HEK293 (cell line): ENCODE measurements around the gene SESN2.

Source experiments
- BCL6B ChIP-seq: fragments of 450-650 bp; formaldehyde crosslinking; IDR thresholded peaks from 2 replicates; pipeline ENCODE4 v1.5.1; 2017; ENCODE audit warnings: missing biosample characterization, missing genetic modification characterization
- EGR2 ChIP-seq: fragments of 450-650 bp; formaldehyde crosslinking; IDR thresholded peaks from 2 replicates; pipeline ENCODE4 v1.5.1; 2016; ENCODE audit warnings: low read depth, missing biosample characterization, missing genetic modification characterization
- GLI4 ChIP-seq: fragments of 450-650 bp; formaldehyde crosslinking; IDR thresholded peaks from 2 replicates; pipeline ENCODE4 v1.5.1; 2016; ENCODE audit warnings: missing biosample characterization, missing genetic modification characterization
- GLIS2 ChIP-seq: fragments of 450-650 bp; formaldehyde crosslinking; IDR thresholded peaks from 2 replicates; pipeline ENCODE4 v1.5.1; 2016; ENCODE audit warnings: missing biosample characterization, missing genetic modification characterization
- KLF10 ChIP-seq: fragments of 450-650 bp; IDR thresholded peaks from 2 replicates; pipeline ENCODE4 v1.5.1; 2018; ENCODE audit warnings: missing biosample characterization, mild to moderate bottlenecking, missing genetic modification characterization
- PATZ1 ChIP-seq: fragments of 450-650 bp; formaldehyde crosslinking; IDR thresholded peaks from 2 replicates; pipeline ENCODE4 v1.5.1; 2016; ENCODE audit warnings: missing biosample characterization, missing genetic modification characterization
- SCRT2 ChIP-seq: fragments of 450-650 bp; formaldehyde crosslinking; IDR thresholded peaks from 2 replicates; pipeline ENCODE4 v1.5.1; 2016; ENCODE audit warnings: missing biosample characterization, missing genetic modification characterization
- ZNF16 ChIP-seq: fragments of 450-650 bp; formaldehyde crosslinking; IDR thresholded peaks from 2 replicates; pipeline ENCODE4 v1.5.1; 2016; ENCODE audit warnings: low read depth, missing biosample characterization, missing genetic modification characterization
- ZNF174 ChIP-seq: fragments of 450-650 bp; formaldehyde crosslinking; IDR thresholded peaks from 2 replicates; pipeline ENCODE4 v1.5.0; 2017; ENCODE audit warnings: missing biosample characterization, mild to moderate bottlenecking, missing genetic modification characterization
- ZNF19 ChIP-seq: fragments of 450-650 bp; formaldehyde crosslinking; IDR thresholded peaks from 2 replicates; pipeline ENCODE4; 2016; ENCODE audit warnings: missing biosample characterization, missing genetic modification characterization, low read depth
- ZNF302 ChIP-seq: fragments of 450-650 bp; formaldehyde crosslinking; IDR thresholded peaks from 2 replicates; pipeline ENCODE4 v1.5.1; 2016; ENCODE audit warnings: missing biosample characterization, missing genetic modification characterization, low read depth
- ZNF530 ChIP-seq: fragments of 450-650 bp; formaldehyde crosslinking; IDR thresholded peaks from 2 replicates; pipeline ENCODE4 v1.5.1; 2016; ENCODE audit warnings: low read depth, missing biosample characterization, missing genetic modification characterization
- ZNF548 ChIP-seq: fragments of 450-650 bp; formaldehyde crosslinking; IDR thresholded peaks from 2 replicates; pipeline ENCODE4 v1.5.1; 2016; ENCODE audit warnings: missing biosample characterization, missing genetic modification characterization
- ZNF560 ChIP-seq: fragments of 450-650 bp; formaldehyde crosslinking; IDR thresholded peaks from 2 replicates; pipeline ENCODE4 v1.5.1; 2017; ENCODE audit warnings: missing biosample characterization, missing genetic modification characterization, borderline replicate concordance
- ZNF561 ChIP-seq: fragments of 450-650 bp; IDR thresholded peaks from 2 replicates; pipeline ENCODE4 v1.5.1; 2018; ENCODE audit warnings: missing biosample characterization, missing genetic modification characterization, borderline replicate concordance
- ZNF610 ChIP-seq: fragments of 450-650 bp; formaldehyde crosslinking; IDR thresholded peaks from 2 replicates; pipeline ENCODE4 v1.5.1; 2016; ENCODE audit warnings: missing biosample characterization, missing genetic modification characterization, borderline replicate concordance
- ZNF621 ChIP-seq: fragments of 450-650 bp; formaldehyde crosslinking; IDR thresholded peaks from 2 replicates; pipeline ENCODE4 v1.5.1; 2017; ENCODE audit warnings: missing biosample characterization, missing genetic modification characterization
- ZNF626 ChIP-seq: fragments of 450-650 bp; sonication (Bioruptor Pico); formaldehyde crosslinking; IDR thresholded peaks from 2 replicates; pipeline ENCODE4 v1.5.1; 2018; ENCODE audit warnings: missing biosample characterization, missing genetic modification characterization, inconsistent platforms
- ZNF629 ChIP-seq: fragments of 450-650 bp; formaldehyde crosslinking; IDR thresholded peaks from 2 replicates; pipeline ENCODE4 v1.5.1; 2017; ENCODE audit warnings: missing biosample characterization, missing genetic modification characterization
- ZNF670 ChIP-seq: fragments of 450-650 bp; formaldehyde crosslinking; IDR thresholded peaks from 2 replicates; pipeline ENCODE4 v1.5.1; 2016; ENCODE audit warnings: missing biosample characterization, missing genetic modification characterization, low read depth
- ZNF677 ChIP-seq: fragments of 450-650 bp; IDR thresholded peaks from 2 replicates; pipeline ENCODE4 v1.5.0; 2018; ENCODE audit warnings: missing biosample characterization, mild to moderate bottlenecking, missing genetic modification characterization, moderate library complexity
- ZNF843 ChIP-seq: fragments of 450-650 bp; formaldehyde crosslinking; IDR thresholded peaks from 2 replicates; pipeline ENCODE4 v1.5.1; 2016; ENCODE audit warnings: missing biosample characterization, missing genetic modification characterization
- TF ChIP-seq, protein P1 (sequence below): fragments of 450-650 bp; formaldehyde crosslinking; IDR thresholded peaks from 2 replicates; pipeline ENCODE4 v1.5.0; 2017; ENCODE audit warnings: missing biosample characterization, missing genetic modification characterization, borderline replicate concordance
- TF ChIP-seq, protein P2 (sequence below): fragments of 450-650 bp; formaldehyde crosslinking; IDR thresholded peaks from 2 replicates; pipeline ENCODE4 v1.5.1; 2016; ENCODE audit warnings: missing biosample characterization, missing genetic modification characterization, borderline replicate concordance
- TF ChIP-seq, protein P3 (sequence below): fragments of 450-650 bp; formaldehyde crosslinking; optimal IDR thresholded peaks from 2 replicates; pipeline ENCODE3; 2016; ENCODE audit warnings: missing biosample characterization, mild to moderate bottlenecking, missing genetic modification characterization
- TF ChIP-seq, protein P4 (sequence below): fragments of 450-650 bp; formaldehyde crosslinking; IDR thresholded peaks from 2 replicates; pipeline ENCODE4 v1.5.1; 2016; ENCODE audit warnings: missing biosample characterization, missing genetic modification characterization, low read depth
- TF ChIP-seq, protein P5 (sequence below): fragments of 450-650 bp; formaldehyde crosslinking; IDR thresholded peaks from 2 replicates; pipeline ENCODE4 v1.5.1; 2016; ENCODE audit warnings: missing biosample characterization, missing genetic modification characterization

Gene SESN2

DNA sequence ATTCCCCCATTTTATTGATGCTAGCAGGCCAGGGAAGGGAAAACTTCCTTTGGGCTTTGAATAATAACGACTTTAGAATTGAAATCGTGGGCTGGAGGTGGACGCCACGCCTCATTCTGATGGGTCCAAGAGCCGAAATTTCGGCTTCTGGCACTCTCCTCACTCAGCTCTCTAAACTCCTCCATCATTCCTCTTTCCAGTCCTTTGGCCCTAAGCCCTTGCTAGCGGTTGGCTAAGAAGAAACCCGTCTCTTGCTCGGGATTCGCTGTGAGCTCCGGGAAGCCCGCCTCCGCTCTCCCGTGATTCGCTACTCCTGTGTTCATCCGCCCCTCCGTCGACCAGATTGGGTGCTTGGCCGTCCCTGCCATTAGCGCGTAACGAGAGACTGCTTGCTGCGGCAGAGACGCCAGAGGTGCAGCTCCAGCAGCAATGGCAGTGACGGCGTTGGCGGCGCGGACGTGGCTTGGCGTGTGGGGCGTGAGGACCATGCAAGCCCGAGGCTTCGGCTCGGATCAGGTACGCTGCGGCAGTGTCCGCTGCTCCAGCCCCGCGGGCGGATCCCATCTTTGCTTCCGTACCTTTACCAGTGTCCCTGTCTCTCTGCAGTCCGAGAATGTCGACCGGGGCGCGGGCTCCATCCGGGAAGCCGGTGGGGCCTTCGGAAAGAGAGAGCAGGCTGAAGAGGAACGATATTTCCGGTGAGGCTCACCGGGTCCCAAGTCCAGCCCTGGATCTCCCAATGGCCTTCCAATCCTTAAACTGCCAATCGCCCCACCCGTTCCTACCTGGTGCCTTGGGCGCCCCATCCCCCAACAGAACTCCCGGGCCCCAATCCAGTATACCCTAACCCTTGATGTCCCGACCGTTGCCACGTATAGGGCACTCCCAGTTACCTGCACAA lies 23.3 kb upstream of the SESN2 start, which contains the start of gene ATP5IF1 (continued):
- TF ChIP-seq, protein P1, sequence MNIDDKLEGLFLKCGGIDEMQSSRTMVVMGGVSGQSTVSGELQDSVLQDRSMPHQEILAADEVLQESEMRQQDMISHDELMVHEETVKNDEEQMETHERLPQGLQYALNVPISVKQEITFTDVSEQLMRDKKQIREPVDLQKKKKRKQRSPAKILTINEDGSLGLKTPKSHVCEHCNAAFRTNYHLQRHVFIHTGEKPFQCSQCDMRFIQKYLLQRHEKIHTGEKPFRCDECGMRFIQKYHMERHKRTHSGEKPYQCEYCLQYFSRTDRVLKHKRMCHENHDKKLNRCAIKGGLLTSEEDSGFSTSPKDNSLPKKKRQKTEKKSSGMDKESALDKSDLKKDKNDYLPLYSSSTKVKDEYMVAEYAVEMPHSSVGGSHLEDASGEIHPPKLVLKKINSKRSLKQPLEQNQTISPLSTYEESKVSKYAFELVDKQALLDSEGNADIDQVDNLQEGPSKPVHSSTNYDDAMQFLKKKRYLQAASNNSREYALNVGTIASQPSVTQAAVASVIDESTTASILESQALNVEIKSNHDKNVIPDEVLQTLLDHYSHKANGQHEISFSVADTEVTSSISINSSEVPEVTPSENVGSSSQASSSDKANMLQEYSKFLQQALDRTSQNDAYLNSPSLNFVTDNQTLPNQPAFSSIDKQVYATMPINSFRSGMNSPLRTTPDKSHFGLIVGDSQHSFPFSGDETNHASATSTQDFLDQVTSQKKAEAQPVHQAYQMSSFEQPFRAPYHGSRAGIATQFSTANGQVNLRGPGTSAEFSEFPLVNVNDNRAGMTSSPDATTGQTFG (tag by site-specific recombination) = no peak
- no peak for TF ChIP-seq ZNF19
- TF ChIP-seq, protein P2, sequence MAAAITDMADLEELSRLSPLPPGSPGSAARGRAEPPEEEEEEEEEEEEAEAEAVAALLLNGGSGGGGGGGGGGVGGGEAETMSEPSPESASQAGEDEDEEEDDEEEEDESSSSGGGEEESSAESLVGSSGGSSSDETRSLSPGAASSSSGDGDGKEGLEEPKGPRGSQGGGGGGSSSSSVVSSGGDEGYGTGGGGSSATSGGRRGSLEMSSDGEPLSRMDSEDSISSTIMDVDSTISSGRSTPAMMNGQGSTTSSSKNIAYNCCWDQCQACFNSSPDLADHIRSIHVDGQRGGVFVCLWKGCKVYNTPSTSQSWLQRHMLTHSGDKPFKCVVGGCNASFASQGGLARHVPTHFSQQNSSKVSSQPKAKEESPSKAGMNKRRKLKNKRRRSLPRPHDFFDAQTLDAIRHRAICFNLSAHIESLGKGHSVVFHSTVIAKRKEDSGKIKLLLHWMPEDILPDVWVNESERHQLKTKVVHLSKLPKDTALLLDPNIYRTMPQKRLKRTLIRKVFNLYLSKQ = no peak
- TF ChIP-seq GLIS2 (tag by site-specific recombination) = peak; percentile 40; the same call in 1 of the 2 replicates
- TF ChIP-seq, protein P3, sequence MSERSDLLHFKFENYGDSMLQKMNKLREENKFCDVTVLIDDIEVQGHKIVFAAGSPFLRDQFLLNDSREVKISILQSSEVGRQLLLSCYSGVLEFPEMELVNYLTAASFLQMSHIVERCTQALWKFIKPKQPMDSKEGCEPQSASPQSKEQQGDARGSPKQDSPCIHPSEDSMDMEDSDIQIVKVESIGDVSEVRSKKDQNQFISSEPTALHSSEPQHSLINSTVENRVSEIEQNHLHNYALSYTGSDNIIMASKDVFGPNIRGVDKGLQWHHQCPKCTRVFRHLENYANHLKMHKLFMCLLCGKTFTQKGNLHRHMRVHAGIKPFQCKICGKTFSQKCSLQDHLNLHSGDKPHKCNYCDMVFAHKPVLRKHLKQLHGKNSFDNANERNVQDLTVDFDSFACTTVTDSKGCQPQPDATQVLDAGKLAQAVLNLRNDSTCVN (tag by site-specific recombination) = peak; percentile 52
- no peak for TF ChIP-seq BCL6B (tag by site-specific recombination)
- no peak for TF ChIP-seq KLF10
- TF ChIP-seq, protein P4, sequence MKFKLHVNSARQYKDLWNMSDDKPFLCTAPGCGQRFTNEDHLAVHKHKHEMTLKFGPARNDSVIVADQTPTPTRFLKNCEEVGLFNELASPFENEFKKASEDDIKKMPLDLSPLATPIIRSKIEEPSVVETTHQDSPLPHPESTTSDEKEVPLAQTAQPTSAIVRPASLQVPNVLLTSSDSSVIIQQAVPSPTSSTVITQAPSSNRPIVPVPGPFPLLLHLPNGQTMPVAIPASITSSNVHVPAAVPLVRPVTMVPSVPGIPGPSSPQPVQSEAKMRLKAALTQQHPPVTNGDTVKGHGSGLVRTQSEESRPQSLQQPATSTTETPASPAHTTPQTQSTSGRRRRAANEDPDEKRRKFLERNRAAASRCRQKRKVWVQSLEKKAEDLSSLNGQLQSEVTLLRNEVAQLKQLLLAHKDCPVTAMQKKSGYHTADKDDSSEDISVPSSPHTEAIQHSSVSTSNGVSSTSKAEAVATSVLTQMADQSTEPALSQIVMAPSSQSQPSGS (tag by site-specific recombination) = no peak
- no peak for TF ChIP-seq ZNF670 (tag by site-specific recombination)
- no peak for TF ChIP-seq ZNF16 (tag by site-specific recombination)
- no peak for TF ChIP-seq ZNF302 (tag by site-specific recombination)
- no peak for TF ChIP-seq ZNF174
- TF ChIP-seq EGR2 = no peak; the same call in 1 of the 2 replicates
- TF ChIP-seq ZNF621 (tag by site-specific recombination) = no peak
- TF ChIP-seq ZNF530 (tag by site-specific recombination) = no peak
- TF ChIP-seq ZNF610 (tag by site-specific recombination) = no peak
- TF ChIP-seq, protein P5, sequence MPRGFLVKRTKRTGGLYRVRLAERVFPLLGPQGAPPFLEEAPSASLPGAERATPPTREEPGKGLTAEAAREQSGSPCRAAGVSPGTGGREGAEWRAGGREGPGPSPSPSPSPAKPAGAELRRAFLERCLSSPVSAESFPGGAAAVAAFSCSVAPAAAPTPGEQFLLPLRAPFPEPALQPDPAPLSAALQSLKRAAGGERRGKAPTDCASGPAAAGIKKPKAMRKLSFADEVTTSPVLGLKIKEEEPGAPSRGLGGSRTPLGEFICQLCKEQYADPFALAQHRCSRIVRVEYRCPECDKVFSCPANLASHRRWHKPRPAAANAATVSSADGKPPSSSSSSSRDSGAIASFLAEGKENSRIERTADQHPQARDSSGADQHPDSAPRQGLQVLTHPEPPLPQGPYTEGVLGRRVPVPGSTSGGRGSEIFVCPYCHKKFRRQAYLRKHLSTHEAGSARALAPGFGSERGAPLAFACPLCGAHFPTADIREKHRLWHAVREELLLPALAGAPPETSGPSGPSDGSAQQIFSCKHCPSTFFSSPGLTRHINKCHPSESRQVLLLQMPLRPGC (tag by site-specific recombination) = no peak; the same call in none of the 2 replicates
- no peak for TF ChIP-seq GLI4 (tag by site-specific recombination)
- TF ChIP-seq PATZ1 (tag by site-specific recombination) = no peak
- peak; percentile 19; the same call in 1 of the 2 replicates for TF ChIP-seq ZNF629 (tag by site-specific recombination)
- no peak for TF ChIP-seq SCRT2 (tag by site-specific recombination)
- no peak for TF ChIP-seq ZNF560 (tag by site-specific recombination)
- no peak for TF ChIP-seq ZNF677 (tag by site-specific recombination)
- TF ChIP-seq ZNF548 (tag by site-specific recombination) = no peak
- peak; percentile 47; the same call in 1 of the 2 replicates for TF ChIP-seq ZNF561 (tag by site-specific recombination)
- TF ChIP-seq ZNF843 = peak; percentile 38; the same call in 1 of the 2 replicates
- no peak for TF ChIP-seq ZNF626 (tag by site-specific recombination)
